Measurements from ENCODE around the gene SLCO4C1.

SLCO4C1 gene

DNA sequence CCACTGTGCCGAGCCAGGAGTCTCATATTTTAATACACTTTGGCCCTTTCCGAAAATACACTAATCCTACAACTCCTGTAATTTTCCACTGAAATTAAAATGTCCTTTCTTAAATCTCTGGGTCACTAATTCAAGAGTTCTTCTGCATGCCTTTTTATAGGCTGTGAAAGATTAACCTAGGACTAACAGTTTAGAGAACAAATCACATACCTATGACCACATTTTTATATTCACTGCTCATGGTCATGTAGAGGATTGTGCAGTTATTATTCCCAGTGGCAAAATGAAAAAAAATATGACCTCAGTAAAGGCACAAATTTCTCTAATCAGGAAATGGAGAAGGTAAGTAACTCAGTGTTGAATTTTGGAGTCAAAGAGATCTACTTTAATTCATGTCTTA is 33.4 kb downstream of the SLCO4C1 start:
- DNase-seq: no peak

GRCh38 chr5:102249381-102249780 is 46.7 kb downstream of the SLCO4C1 start:
- no peak for DNase-seq

DNA sequence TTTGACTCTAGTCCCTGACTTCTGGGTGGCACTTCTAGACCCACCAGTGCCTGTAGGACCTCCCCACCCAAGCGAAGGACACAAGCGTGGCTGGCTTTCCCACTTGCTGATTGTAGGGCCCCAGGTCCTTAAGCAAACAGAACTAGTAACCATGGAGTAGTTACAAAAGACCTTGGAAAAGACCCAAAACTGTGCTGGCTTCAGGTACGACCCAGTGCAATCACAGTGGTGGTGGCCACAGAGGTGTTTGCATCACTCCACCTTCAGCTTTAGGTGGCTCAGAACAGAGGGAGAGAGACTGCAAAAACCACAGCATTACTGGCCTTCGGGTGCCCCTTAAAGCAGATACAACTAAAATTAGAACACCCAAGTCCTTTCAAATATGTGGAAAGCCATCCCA is 52.9 kb downstream of the SLCO4C1 start:
- no peak for DNase-seq

- DNase-seq: no peak
These were observed 54.2 kb downstream of the SLCO4C1 start for GRCh38 chr5:102241809-102242421.

- DNase-seq: no peak
These were observed 64.1 kb downstream of the SLCO4C1 start for GRCh38 chr5:102231693-102232619.

DNA sequence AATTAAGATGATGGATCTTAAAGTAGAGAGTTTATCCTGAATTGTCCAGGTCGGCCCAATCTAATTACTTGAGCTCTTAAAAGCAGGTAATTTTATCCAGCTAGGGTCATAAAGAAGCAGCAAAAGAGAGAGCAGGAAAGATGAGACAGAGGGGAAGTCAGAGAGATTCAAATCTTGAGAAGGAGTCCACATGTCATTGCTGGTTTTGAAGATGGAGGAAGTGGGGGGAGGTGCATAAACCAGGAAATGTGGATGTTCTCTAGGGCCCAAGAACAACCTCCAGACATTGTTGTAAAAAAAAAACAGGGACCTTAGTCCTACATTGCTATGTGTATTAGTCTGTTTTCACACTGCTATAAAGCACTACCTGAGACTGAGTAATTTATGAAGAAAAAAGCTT is 66.4 kb downstream of the SLCO4C1 start:
- DNase-seq: no peak

- no peak for DNase-seq
These were observed 69.8 kb downstream of the SLCO4C1 start for GRCh38 chr5:102226321-102226720.

DNA sequence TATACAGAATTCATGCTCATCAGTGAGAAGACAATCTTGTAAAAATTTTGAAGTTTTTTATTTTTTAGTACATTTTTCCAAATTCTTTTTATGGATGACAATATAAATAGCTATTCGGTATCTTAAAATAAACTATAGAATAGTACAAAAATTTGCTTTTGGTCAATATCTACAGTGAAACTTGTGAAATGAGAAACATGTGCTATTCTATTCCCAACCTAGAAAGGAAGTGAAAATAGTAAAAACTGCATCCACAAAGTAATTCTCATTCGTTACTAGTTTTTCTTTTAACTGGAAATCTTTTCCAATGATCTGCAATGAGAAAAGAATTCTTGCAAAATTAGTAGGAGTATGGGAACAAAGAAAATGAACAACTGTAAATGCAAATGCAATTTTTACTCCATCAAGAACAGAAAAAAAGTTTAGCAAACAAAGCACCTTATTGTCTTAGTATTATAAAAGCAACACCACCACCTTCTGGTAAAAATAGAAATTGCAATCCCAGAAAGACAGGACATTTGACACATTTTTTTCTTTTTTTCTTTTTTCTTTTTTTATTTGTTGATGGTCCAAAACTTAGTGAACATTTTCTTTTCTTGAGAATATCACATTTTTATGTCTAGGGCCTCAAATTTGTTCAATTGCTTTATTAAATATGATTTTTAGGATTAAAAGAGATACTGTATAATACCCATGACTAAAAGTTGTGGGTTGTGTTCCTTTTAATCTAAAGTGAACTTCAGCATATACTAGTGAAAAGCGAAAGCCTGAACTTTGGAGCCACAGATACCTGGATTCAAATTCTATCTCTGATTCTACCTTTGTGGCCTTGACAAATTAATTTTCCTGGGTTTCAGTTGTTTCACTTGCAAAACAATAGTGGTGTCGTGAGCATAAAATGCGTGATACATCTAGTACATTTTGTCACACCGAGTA is 72.3 kb downstream of the SLCO4C1 start:
- no peak for DNase-seq

- DNase-seq: no peak
These were observed 73.3 kb downstream of the SLCO4C1 start for GRCh38 chr5:102222772-102223171.

DNA sequence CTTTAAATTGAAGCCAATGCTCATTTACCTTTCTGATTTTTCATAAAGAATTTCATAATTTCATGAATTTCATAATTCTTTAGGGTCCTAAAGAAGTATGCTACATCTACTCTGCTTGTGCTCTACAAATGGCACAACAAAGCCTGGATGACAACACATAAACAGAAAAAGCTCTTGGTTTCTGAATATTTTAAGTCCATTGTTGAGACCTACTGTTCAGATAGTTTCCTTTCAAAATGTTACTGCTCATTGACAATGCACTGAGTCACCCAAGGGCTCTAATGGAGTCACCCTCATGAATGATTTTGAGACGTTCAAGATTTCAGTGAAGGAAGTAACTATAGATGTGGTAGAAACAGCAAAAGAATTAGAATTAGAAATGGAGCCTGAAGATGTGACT is 74.1 kb downstream of the SLCO4C1 start:
- no peak for DNase-seq

DNA sequence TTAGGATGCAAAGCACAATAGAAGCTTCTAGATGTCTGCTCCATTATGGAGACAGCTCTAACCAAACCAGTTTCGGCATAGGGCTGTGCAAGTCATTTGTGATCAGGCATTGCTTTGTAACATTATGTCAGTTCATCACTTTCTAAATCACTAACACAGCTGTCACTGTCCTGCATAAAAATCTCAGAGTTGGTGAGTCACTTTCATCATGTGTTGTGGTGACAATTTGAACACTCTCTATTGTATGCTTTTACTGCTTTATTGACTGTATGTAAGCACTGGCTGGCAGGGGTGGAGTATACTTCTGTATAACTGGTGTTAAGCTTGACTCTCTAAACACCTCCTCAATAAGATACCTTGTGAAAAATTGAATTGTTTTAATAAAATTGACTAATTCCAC is 77.9 kb downstream of the SLCO4C1 start:
- DNase-seq: no peak

DNA sequence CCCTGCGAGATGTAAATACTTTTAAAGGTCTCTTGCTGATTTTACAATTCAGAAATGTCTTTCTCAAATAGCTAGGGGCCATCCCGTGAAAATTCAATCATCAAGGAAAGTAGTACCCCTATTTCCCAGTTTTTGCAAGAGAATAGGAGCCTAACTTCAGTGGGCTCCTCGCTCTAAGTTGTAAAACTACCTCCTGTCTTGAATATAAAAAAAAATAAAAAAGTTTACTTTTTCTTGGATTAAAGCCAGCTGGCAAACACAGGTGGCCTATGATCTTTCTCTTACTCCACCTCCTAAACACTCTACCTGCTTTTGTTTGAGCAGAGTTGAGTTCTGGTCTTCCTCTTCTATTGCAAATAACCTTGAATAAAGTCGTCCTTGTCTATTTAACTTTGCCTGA is 79.4 kb downstream of the SLCO4C1 start:
- DNase-seq: no peak

GRCh38 chr5:102211165-102211564 is 84.9 kb downstream of the SLCO4C1 start:
- no peak for DNase-seq

GRCh38 chr5:102200861-102201260 is 95.2 kb downstream of the SLCO4C1 start:
- DNase-seq: no peak

GRCh38 chr5:102196481-102196880 is 99.6 kb downstream of the SLCO4C1 start:
- no peak for DNase-seq
